Ovary (tissue), 3 donors: Measurements from ENCODE around the gene PEAK1.

Experiments
- CTCF ChIP-seq, 3 donors: fragments of 450-650 bp in 2 of 3; fragments of 200-600 bp in 1 of 3; IDR thresholded peaks; one replicate each; pipeline versions ENCODE4 v1.5.1 to v1.8.0; 2016 to 2022; ENCODE audit warnings: antibody characterized with exemption in 3 of 3, mild to moderate bottlenecking in 1 of 3
- EP300 ChIP-seq: sonication (generic); formaldehyde crosslinking; IDR thresholded peaks from one replicate; pipeline ENCODE4 v1.6.1; 2017; ENCODE audit warnings: antibody characterized with exemption
- donor health status: DM: no; HTN: no; CAD: no.

GRCh38 chr15:77418391-77418965 is 1.4 kb downstream of the PEAK1 start:
- TF ChIP-seq CTCF (IDR thresholded peaks at IDR 0.05), result no peak
- no peak for TF ChIP-seq EP300
